GM12865 (cell line): Measurements from ENCODE around the gene GYS1.
"Not testable (repeated sequence)": the region's sequence is repeated elsewhere in the genome, so short reads cannot be mapped to it uniquely, and the experiment has no call there.

Source experiments
- DNase-seq: peaks from one replicate; pipeline ENCODE4 v3.0.0; 2010; ENCODE audit warnings: low read depth
- H3K4me3 ChIP-seq: 2 replicates; pipeline ENCODE4 v1.5.1; 2011; ENCODE audit warnings: mild to moderate bottlenecking, low read depth, low read length, control low read depth
- TF ChIP-seq, protein P1 (sequence below): IDR thresholded peaks from 2 replicates; pipeline ENCODE4 v1.5.1; 2011; ENCODE audit warnings: low read length, control low read depth, low read depth, inconsistent platforms; ENCODE audit not compliant: insufficient read depth; ENCODE audit errors: missing control alignments

Gene GYS1

DNA sequence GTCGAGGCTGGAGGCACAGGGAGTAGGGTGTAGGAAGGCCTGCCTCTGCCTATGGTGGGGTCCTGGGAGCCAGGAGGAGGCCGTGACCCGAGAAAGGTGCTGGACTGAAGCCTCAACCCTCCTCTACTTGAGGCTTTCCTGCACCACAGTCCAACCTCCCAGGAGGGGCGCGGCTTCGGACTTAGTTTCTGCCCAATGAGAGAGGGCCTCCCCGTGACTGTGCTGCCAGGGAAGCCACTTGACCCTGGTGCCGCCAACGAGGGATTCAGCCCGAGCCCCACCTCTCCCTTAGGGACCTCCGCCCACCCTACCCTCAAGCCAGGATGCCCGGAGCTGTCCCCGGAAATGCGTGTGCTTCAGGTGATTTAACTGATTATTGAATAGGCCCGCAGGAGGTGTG lies 31.1 kb upstream of the GYS1 start, which contains the start of gene CGB3:
Gene CGB3 (minus strand): TSS at position 101 of the 400 bp plus-strand sequence. CDS start 362 bp downstream, outside the sequence.
- not testable (repeated sequence) for H3K4me3 ChIP-seq, DNase-seq

DNA sequence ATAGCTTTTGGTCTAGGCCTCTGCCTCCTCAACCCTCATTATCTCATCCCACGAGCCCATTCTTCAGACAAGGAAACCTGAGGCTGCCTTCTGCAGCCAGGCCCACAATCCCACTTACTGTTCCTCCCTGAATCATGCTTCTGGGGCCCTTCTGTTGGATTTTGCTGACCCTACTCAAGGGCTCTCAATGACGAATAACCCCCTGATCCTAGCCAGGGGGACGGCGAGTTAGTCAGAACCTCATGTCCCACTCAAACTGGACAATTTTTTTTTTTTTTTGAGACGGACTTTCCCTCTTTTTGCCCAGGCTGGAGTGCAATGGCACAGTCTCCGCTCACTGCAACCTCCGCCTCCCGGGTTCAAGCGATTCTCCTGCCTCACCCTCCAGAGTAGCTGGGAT lies 29.0 kb upstream of the GYS1 start:
- no peak for DNase-seq
- no peak overlapping the region for H3K4me3 ChIP-seq
- TF ChIP-seq, protein P1, sequence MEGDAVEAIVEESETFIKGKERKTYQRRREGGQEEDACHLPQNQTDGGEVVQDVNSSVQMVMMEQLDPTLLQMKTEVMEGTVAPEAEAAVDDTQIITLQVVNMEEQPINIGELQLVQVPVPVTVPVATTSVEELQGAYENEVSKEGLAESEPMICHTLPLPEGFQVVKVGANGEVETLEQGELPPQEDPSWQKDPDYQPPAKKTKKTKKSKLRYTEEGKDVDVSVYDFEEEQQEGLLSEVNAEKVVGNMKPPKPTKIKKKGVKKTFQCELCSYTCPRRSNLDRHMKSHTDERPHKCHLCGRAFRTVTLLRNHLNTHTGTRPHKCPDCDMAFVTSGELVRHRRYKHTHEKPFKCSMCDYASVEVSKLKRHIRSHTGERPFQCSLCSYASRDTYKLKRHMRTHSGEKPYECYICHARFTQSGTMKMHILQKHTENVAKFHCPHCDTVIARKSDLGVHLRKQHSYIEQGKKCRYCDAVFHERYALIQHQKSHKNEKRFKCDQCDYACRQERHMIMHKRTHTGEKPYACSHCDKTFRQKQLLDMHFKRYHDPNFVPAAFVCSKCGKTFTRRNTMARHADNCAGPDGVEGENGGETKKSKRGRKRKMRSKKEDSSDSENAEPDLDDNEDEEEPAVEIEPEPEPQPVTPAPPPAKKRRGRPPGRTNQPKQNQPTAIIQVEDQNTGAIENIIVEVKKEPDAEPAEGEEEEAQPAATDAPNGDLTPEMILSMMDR = no peak

DNA sequence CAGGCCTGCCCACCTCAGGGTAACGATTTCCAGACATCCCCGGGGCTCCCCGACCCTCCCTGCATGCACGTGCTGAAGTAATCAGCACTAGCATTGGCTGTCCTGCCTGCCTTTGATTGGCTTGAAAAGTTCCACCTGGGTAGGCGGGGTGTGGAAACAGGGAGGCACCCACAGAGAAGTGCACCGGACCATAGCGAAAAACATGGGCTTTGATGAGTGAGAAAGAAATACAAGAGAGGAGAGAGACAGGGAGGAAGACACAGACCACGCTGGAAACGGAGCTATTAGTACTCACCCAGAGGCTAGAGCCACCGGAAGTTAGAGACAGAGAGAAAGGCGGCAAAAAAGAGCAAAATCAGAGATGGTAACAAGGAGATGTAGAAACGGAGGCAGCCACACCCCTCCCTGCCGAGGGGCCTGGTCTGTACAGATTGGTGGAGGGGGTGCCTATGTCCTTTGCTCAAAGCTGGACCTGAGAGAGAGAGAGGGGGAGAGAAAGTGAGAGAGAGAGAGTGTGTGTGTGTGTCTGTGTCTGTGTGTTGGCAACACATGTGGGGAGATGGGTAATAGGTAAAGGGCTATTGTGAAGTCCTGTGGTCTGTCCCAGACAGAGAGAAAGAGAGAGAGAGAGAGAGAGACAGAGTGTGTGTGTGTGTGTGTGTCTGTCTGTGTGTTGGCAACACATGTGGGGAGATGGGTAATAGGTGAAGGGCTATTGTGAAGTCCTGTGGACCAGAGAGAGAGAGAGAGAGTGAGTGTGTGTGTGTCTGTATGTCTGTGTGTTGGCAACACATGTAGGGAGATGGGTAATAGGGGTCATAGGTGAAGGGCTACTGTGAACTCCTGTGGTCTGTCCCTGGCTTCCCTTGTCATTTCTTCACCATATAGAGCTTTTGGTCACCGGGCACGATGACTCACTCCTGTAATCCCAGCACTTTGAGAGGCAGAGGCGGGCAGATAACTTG lies 28.1 kb upstream of the GYS1 start:
- DNase-seq = no peak
- H3K4me3 ChIP-seq = no peak overlapping the region
- TF ChIP-seq, protein P1 = no peak

DNA sequence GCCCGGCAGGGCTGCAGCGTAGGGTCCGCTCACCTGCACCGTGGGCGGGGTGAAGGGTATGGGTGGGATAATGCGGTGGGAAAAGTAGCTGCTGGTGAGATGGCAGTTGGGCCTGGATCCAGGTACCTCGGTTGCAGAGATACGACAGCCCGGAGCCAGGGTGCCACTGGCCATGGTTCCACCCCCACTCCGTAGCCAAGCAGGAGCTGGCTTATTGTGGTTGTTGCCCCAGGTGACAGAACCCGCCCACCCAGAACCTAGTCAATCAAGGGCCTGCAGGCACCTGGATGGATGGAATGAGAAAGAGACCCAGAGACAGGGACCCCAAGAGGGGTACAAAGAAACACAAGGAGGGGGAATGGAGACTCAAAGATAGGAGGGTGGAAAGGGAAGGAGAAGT lies 27.2 kb upstream of the GYS1 start:
- no peak overlapping the region for H3K4me3 ChIP-seq
- TF ChIP-seq, protein P1 = no peak
- no peak for DNase-seq

DNA sequence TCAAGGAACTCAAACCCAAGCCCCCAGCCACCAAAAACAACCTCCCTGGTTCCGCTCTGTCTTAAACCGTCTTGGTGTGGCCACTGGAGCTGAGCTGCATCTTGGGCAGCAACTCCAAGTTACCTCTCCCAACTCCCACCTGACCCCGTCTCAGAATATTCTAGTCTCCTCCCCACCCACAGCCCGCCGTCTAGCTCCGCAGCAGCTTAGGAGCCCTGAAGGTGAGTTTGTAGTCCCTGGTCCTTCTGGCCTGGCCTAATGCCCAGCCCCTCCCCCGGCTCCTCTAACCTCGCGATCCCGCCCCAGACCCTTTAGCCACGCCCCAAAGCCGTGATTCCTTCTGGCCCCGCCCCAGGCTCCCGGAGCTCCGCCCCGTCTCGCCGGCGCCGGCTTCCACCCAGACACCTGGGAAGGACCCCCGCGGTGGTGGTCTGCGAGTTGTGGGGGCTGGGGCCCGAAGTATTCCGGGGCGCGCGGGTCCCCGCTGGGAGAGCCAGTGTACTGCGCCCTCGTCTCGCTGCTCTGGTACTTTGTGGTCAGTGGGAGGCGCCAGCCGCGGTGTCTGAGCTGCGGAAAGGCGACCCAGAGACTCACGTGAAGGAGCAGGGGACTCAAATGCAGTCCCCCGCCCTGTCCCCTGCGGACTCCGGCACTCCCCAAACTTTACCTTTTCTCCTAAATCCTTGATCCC lies 26.3 kb upstream of the GYS1 start:
- peak; percentile 41 for DNase-seq
- H3K4me3 ChIP-seq = no peak overlapping the region
- TF ChIP-seq, protein P1 = no peak

DNA sequence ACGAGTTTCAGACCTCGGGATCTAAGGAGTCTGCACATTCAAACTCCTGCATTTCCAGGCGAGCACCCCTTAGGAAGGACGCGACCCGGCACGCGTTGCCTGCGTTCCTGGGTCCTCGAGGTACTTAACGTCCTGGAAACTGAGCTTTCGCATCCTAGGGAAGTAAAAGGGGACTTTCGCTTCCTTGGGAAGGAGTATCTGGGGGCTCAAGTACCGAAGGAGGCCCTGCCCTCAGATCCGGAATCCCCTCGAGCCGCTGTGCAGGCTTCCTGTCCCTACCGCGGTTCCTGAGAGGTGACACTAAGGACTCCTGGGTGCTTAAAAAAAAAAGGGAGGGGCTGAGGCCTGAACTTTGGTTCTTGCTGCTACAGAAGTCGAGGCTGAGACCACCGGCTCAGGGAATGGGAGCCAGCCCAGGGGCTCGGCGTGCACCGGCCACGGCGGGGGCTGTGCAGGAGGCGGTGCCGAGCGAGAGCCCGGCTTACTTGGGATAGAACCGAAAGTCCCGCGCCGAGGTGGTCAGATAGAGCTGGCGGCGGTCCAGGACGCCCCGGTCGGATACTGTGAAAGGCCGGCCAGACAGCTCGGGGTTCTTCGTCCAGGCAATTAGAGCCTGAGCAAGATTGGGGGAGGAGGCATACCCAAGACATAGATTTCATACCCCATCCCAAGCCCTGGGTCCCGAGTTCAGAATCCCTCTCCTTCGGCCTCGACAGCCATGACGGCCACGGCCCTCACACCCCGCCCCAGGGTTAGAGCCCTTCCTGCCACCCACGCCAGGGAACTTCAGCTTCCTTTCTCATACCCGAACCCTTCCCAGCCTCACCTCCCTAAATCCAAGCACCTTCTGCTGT lies 25.5 kb upstream of the GYS1 start:
- DNase-seq = not testable (repeated sequence)
- H3K4me3 ChIP-seq = peak overlapping the region; percentile 0

DNA sequence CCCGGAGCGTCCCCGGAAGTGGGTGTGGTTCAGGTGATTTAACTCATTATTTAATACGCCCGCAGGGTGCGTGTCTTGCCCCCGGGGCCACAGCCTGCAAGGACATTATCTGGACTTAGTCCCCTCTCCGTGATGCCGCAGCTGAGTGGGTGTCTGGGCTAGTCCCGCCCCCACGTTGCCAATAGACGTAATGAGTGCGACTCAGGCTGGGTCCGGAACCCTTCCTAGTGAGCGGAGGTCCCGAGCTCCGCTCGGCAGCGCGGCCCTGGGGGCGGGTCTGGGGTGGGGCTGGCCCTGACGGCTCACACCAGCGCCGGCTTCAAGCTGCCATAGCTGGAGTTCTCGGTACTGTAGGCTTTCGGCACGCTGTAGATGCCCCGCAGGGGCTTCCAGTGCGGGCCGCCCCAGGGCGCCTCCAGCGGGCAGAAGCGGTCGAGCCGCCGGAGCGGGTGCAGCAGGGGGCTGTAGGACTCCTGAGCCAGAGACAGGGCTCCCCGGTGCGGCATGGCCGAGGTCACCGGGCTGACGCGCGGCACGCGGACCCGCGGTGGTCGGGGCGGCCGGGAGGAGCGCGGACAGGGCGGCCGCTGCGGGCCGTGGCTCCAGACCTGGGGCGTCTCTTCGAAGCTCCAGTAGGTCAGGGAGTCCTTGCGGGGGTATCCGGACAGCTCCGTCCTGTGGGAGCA lies 24.7 kb upstream of the GYS1 start:
- H3K4me3 ChIP-seq = peak overlapping the region; percentile 0
- DNase-seq = peak; percentile 64
- TF ChIP-seq, protein P1 = peak; percentile 57
